ENCODE results near the gene RPS6KA2. TPM values are rescaled to one million over a fixed set of nuclear protein-coding genes. Genes with fewer than 3 reads are reported as not detected.

RPS6KA2 gene
- total RNA-seq, 1 donor from 2014 or later, result 10.4 TPM

- H3K4me3 ChIP-seq (ENCODE audit: low read length in 3 of 3), result no peak overlapping the region
- H3K36me3 ChIP-seq (ENCODE audit: control insufficient read depth in 3 of 3, insufficient read depth in 3 of 3, low read length in 3 of 3), result peaks cover 0 to 4% (median 0%) of the 10 kb centered on the region in 3 donors
- no peaks in the 10 kb centered on the region for H3K27me3 ChIP-seq (ENCODE audit: control insufficient read depth in 3 of 3, insufficient read depth in 3 of 3, low read length in 3 of 3)
- no peak overlapping the region for H3K27ac ChIP-seq (ENCODE audit: low read depth, low read length)
- H3K4me1 ChIP-seq (ENCODE audit: control insufficient read depth in 3 of 3, insufficient read depth in 3 of 3, low read length in 3 of 3), result no peaks in the 10 kb centered on the region
- H3K9ac ChIP-seq (ENCODE audit: low read depth in 1 of 3, low read length in 3 of 3), result no peak overlapping the region
- peaks cover 0 to 5% (median 3%) of the 10 kb centered on the region in 3 donors for H3K9me3 ChIP-seq (ENCODE audit: control insufficient read depth in 3 of 3, low read length in 3 of 3)
Observed at GRCh38 chr6:166647896-166648295, 20.8 kb upstream of the RPS6KA2 start.

GRCh38 chr6:166646716-166647115, 19.7 kb upstream of the RPS6KA2 start:
- peaks cover 0 to 5% (median 3%) of the 10 kb centered on the region in 3 donors for H3K9me3 ChIP-seq (ENCODE audit: control insufficient read depth in 3 of 3, low read length in 3 of 3)
- H3K4me3 ChIP-seq (ENCODE audit: low read length in 3 of 3), result no peak overlapping the region
- no peak overlapping the region for H3K9ac ChIP-seq (ENCODE audit: low read depth in 1 of 3, low read length in 3 of 3)
- no peak overlapping the region for H3K27ac ChIP-seq (ENCODE audit: low read depth, low read length)
- peaks cover 0 to 4% (median 0%) of the 10 kb centered on the region in 3 donors for H3K36me3 ChIP-seq (ENCODE audit: control insufficient read depth in 3 of 3, insufficient read depth in 3 of 3, low read length in 3 of 3)
- no peaks in the 10 kb centered on the region for H3K27me3 ChIP-seq (ENCODE audit: control insufficient read depth in 3 of 3, insufficient read depth in 3 of 3, low read length in 3 of 3)
- no peaks in the 10 kb centered on the region for H3K4me1 ChIP-seq (ENCODE audit: control insufficient read depth in 3 of 3, insufficient read depth in 3 of 3, low read length in 3 of 3)

- no peaks in the 10 kb centered on the region for H3K27me3 ChIP-seq (ENCODE audit: control insufficient read depth in 3 of 3, insufficient read depth in 3 of 3, low read length in 3 of 3)
- H3K36me3 ChIP-seq (ENCODE audit: control insufficient read depth in 3 of 3, insufficient read depth in 3 of 3, low read length in 3 of 3), result no peaks in the 10 kb centered on the region
- H3K27ac ChIP-seq (ENCODE audit: low read depth, low read length), result no peak overlapping the region
- peaks cover 0 to 5% (median 3%) of the 10 kb centered on the region in 3 donors for H3K9me3 ChIP-seq (ENCODE audit: control insufficient read depth in 3 of 3, low read length in 3 of 3)
- H3K4me1 ChIP-seq (ENCODE audit: control insufficient read depth in 3 of 3, insufficient read depth in 3 of 3, low read length in 3 of 3), result peaks cover 0 to 2% (median 0%) of the 10 kb centered on the region in 3 donors
- no peak overlapping the region for H3K4me3 ChIP-seq (ENCODE audit: low read length in 3 of 3)
- no peak overlapping the region for H3K9ac ChIP-seq (ENCODE audit: low read depth in 1 of 3, low read length in 3 of 3)
Observed at GRCh38 chr6:166645896-166646295, 18.8 kb upstream of the RPS6KA2 start.

GRCh38 chr6:166644681-166645080, 17.6 kb upstream of the RPS6KA2 start:
- Histone ChIP-seq H3K36me3 (ENCODE audit: control insufficient read depth in 3 of 3, insufficient read depth in 3 of 3, low read length in 3 of 3) (no peaks in the 10 kb centered on the region), H3K9ac (ENCODE audit: low read depth in 1 of 3, low read length in 3 of 3) (no peak overlapping the region), H3K4me1 (ENCODE audit: control insufficient read depth in 3 of 3, insufficient read depth in 3 of 3, low read length in 3 of 3) (peaks cover 3 to 6% (median 3%) of the 10 kb centered on the region in 3 donors), H3K9me3 (ENCODE audit: control insufficient read depth in 3 of 3, low read length in 3 of 3) (peaks cover 0 to 5% (median 3%) of the 10 kb centered on the region in 3 donors), H3K27ac (ENCODE audit: low read depth, low read length) (no peak overlapping the region), H3K27me3 (ENCODE audit: control insufficient read depth in 3 of 3, insufficient read depth in 3 of 3, low read length in 3 of 3) (no peaks in the 10 kb centered on the region), H3K4me3 (ENCODE audit: low read length in 3 of 3) (no peak overlapping the region)

- no peak overlapping the region for H3K27ac ChIP-seq (ENCODE audit: low read depth, low read length)
- H3K36me3 ChIP-seq (ENCODE audit: control insufficient read depth in 3 of 3, insufficient read depth in 3 of 3, low read length in 3 of 3), result no peaks in the 10 kb centered on the region
- H3K27me3 ChIP-seq (ENCODE audit: control insufficient read depth in 3 of 3, insufficient read depth in 3 of 3, low read length in 3 of 3), result no peaks in the 10 kb centered on the region
- H3K9me3 ChIP-seq (ENCODE audit: control insufficient read depth in 3 of 3, low read length in 3 of 3), result peaks cover 0 to 5% (median 3%) of the 10 kb centered on the region in 3 donors
- peaks cover 3 to 7% (median 6%) of the 10 kb centered on the region in 3 donors for H3K4me1 ChIP-seq (ENCODE audit: control insufficient read depth in 3 of 3, insufficient read depth in 3 of 3, low read length in 3 of 3)
- H3K4me3 ChIP-seq (ENCODE audit: low read length in 3 of 3), result no peak overlapping the region
- H3K9ac ChIP-seq (ENCODE audit: low read depth in 1 of 3, low read length in 3 of 3), result no peak overlapping the region
Observed at GRCh38 chr6:166643891-166644590, 17.0 kb upstream of the RPS6KA2 start.

- no peaks in the 10 kb centered on the region for H3K27me3 ChIP-seq (ENCODE audit: control insufficient read depth in 3 of 3, insufficient read depth in 3 of 3, low read length in 3 of 3)
- H3K36me3 ChIP-seq (ENCODE audit: control insufficient read depth in 3 of 3, insufficient read depth in 3 of 3, low read length in 3 of 3), result no peaks in the 10 kb centered on the region
- H3K27ac ChIP-seq (ENCODE audit: low read depth, low read length), result no peak overlapping the region
- peaks cover 4 to 8% (median 7%) of the 10 kb centered on the region in 3 donors for H3K4me1 ChIP-seq (ENCODE audit: control insufficient read depth in 3 of 3, insufficient read depth in 3 of 3, low read length in 3 of 3)
- no peak overlapping the region for H3K9ac ChIP-seq (ENCODE audit: low read depth in 1 of 3, low read length in 3 of 3)
- no peak overlapping the region for H3K4me3 ChIP-seq (ENCODE audit: low read length in 3 of 3)
- H3K9me3 ChIP-seq (ENCODE audit: control insufficient read depth in 3 of 3, low read length in 3 of 3), result peaks cover 0 to 3% (median under 1%) of the 10 kb centered on the region in 3 donors
Observed at GRCh38 chr6:166642646-166643045, 15.6 kb upstream of the RPS6KA2 start.

GRCh38 chr6:166640342-166641043, 13.4 kb upstream of the RPS6KA2 start:
- peaks cover 0 to 3% (median 0%) of the 10 kb centered on the region in 3 donors for H3K9me3 ChIP-seq (ENCODE audit: control insufficient read depth in 3 of 3, low read length in 3 of 3)
- H3K36me3 ChIP-seq (ENCODE audit: control insufficient read depth in 3 of 3, insufficient read depth in 3 of 3, low read length in 3 of 3), result no peaks in the 10 kb centered on the region
- peaks cover 23 to 26% (median 25%) of the 10 kb centered on the region in 3 donors for H3K4me1 ChIP-seq (ENCODE audit: control insufficient read depth in 3 of 3, insufficient read depth in 3 of 3, low read length in 3 of 3)
- no peak overlapping the region for H3K4me3 ChIP-seq (ENCODE audit: low read length in 3 of 3)
- no peak overlapping the region for H3K9ac ChIP-seq (ENCODE audit: low read depth in 1 of 3, low read length in 3 of 3)
- no peak overlapping the region for H3K27ac ChIP-seq (ENCODE audit: low read depth, low read length)
- H3K27me3 ChIP-seq (ENCODE audit: control insufficient read depth in 3 of 3, insufficient read depth in 3 of 3, low read length in 3 of 3), result no peaks in the 10 kb centered on the region

- Histone ChIP-seq H3K36me3 (ENCODE audit: control insufficient read depth in 3 of 3, insufficient read depth in 3 of 3, low read length in 3 of 3) (no peaks in the 10 kb centered on the region), H3K9ac (ENCODE audit: low read depth in 1 of 3, low read length in 3 of 3) (no peak overlapping the region), H3K9me3 (ENCODE audit: control insufficient read depth in 3 of 3, low read length in 3 of 3) (peaks cover 0 to 3% (median 0%) of the 10 kb centered on the region in 3 donors), H3K4me3 (ENCODE audit: low read length in 3 of 3) (no peak overlapping the region), H3K27me3 (ENCODE audit: control insufficient read depth in 3 of 3, insufficient read depth in 3 of 3, low read length in 3 of 3) (no peaks in the 10 kb centered on the region), H3K4me1 (ENCODE audit: control insufficient read depth in 3 of 3, insufficient read depth in 3 of 3, low read length in 3 of 3) (peaks cover 23 to 28% (median 25%) of the 10 kb centered on the region in 3 donors), H3K27ac (ENCODE audit: low read depth, low read length) (no peak overlapping the region)
Observed at GRCh38 chr6:166639921-166640320, 12.9 kb upstream of the RPS6KA2 start.

- H3K9ac ChIP-seq (ENCODE audit: low read depth in 1 of 3, low read length in 3 of 3), result no peak overlapping the region
- peaks cover 28 to 36% (median 32%) of the 10 kb centered on the region in 3 donors for H3K4me1 ChIP-seq (ENCODE audit: control insufficient read depth in 3 of 3, insufficient read depth in 3 of 3, low read length in 3 of 3)
- H3K27ac ChIP-seq (ENCODE audit: low read depth, low read length), result no peak overlapping the region
- H3K4me3 ChIP-seq (ENCODE audit: low read length in 3 of 3), result no peak overlapping the region
- H3K27me3 ChIP-seq (ENCODE audit: control insufficient read depth in 3 of 3, insufficient read depth in 3 of 3, low read length in 3 of 3), result no peaks in the 10 kb centered on the region
- H3K9me3 ChIP-seq (ENCODE audit: control insufficient read depth in 3 of 3, low read length in 3 of 3), result no peaks in the 10 kb centered on the region
- H3K36me3 ChIP-seq (ENCODE audit: control insufficient read depth in 3 of 3, insufficient read depth in 3 of 3, low read length in 3 of 3), result no peaks in the 10 kb centered on the region
Observed at GRCh38 chr6:166638573-166638964, 11.5 kb upstream of the RPS6KA2 start.

Measured in skeletal muscle tissue (tissue), 4 donors.